SK-N-SH treated with all-trans-retinoic acid at 6 μM for 48 hours (cell line): ENCODE data around the gene CHST11.

Experiments
- ATAC-seq: fragments of 200-7000 bp; cut with Tn5 transposase; 3 replicates; pipeline ENCODE4 v1.9.1; 2020; ENCODE audit warnings: mild to moderate bottlenecking, moderate library complexity
- ARNTL ChIP-seq: fragments of 450-650 bp; formaldehyde crosslinking; IDR thresholded peaks from 2 replicates; pipeline ENCODE4 v1.5.0; 2020; ENCODE audit warnings: low read depth, mild to moderate bottlenecking, moderate library complexity, borderline replicate concordance
- BACH2 ChIP-seq: fragments of 250-450 bp; sonication (Bioruptor Pico); IDR thresholded peaks from 2 replicates; pipeline ENCODE4 v1.9.0; 2021; ENCODE audit warnings: mild to moderate bottlenecking, borderline replicate concordance
- CREB5 ChIP-seq: fragments of 250-450 bp; sonication (Bioruptor Pico); IDR thresholded peaks from 2 replicates; pipeline ENCODE4 v1.5.1; 2020; ENCODE audit warnings: low read depth, mild to moderate bottlenecking, moderate library complexity
- CSDC2 ChIP-seq: fragments of 250-450 bp; sonication (Bioruptor Pico); IDR thresholded peaks from 2 replicates; pipeline ENCODE4 v1.5.0; 2020; ENCODE audit warnings: mild to moderate bottlenecking, moderate library complexity
- CSRNP3 ChIP-seq: fragments of 250-450 bp; sonication (Bioruptor Pico); IDR thresholded peaks from 2 replicates; pipeline ENCODE4 v1.5.1; 2021; ENCODE audit warnings: mild to moderate bottlenecking, moderate library complexity
- ESRRG ChIP-seq: fragments of 250-450 bp; sonication (Bioruptor Pico); IDR thresholded peaks from 2 replicates; pipeline ENCODE4 v1.6.1; 2021; ENCODE audit warnings: mild to moderate bottlenecking
- GLIS3 ChIP-seq: fragments of 250-450 bp; sonication (Bioruptor Pico); IDR thresholded peaks from 2 replicates; pipeline ENCODE4 v1.5.0; 2020; ENCODE audit warnings: mild to moderate bottlenecking, moderate library complexity
- ISL1 ChIP-seq: fragments of 250-450 bp; sonication (Bioruptor Pico); IDR thresholded peaks from 2 replicates; pipeline ENCODE4 v2.1.2; 2022; ENCODE audit warnings: mild to moderate bottlenecking, moderate library complexity
- OSR1 ChIP-seq: fragments of 250-450 bp; sonication (Bioruptor Pico); IDR thresholded peaks from 2 replicates; pipeline ENCODE4 v1.8.0; 2022; ENCODE audit warnings: moderate library complexity, mild to moderate bottlenecking, inconsistent platforms
- POU6F1 ChIP-seq: fragments of 250-450 bp; sonication (Bioruptor Pico); IDR thresholded peaks from 2 replicates; pipeline ENCODE4 v1.8.0; 2021; ENCODE audit warnings: low read depth, mild to moderate bottlenecking, moderate library complexity, borderline replicate concordance
- PPARA ChIP-seq: fragments of 250-450 bp; sonication (Bioruptor Pico); IDR thresholded peaks from 2 replicates; pipeline ENCODE4 v1.5.0; 2020; ENCODE audit warnings: mild to moderate bottlenecking, borderline replicate concordance
- SNAI2 ChIP-seq: fragments of 250-450 bp; sonication (Bioruptor Pico); IDR thresholded peaks from 2 replicates; pipeline ENCODE4 v1.5.0; 2020; ENCODE audit warnings: mild to moderate bottlenecking, moderate library complexity
- TCF4 ChIP-seq: fragments of 250-450 bp; sonication (Bioruptor Pico); IDR thresholded peaks from 2 replicates; pipeline ENCODE4 v1.8.0; 2021; ENCODE audit warnings: mild to moderate bottlenecking, moderate library complexity, borderline replicate concordance
- TOX ChIP-seq: fragments of 250-450 bp; sonication (Bioruptor Pico); IDR thresholded peaks from 2 replicates; pipeline ENCODE4 v1.8.0; 2021; ENCODE audit warnings: mild to moderate bottlenecking, moderate library complexity, borderline replicate concordance
- TSHZ2 ChIP-seq: fragments of 250-450 bp; sonication (Bioruptor Pico); IDR thresholded peaks from 2 replicates; pipeline ENCODE4 v1.5.0; 2020; ENCODE audit warnings: mild to moderate bottlenecking, moderate library complexity
- ZC3H10 ChIP-seq: fragments of 250-450 bp; sonication (Bioruptor Pico); IDR thresholded peaks from 2 replicates; pipeline ENCODE4 v1.5.1; 2021; ENCODE audit warnings: mild to moderate bottlenecking, moderate library complexity
- ZFP3 ChIP-seq: fragments of 250-450 bp; sonication (Bioruptor Pico); IDR thresholded peaks from 2 replicates; pipeline ENCODE4 v1.5.0; 2020; ENCODE audit warnings: mild to moderate bottlenecking, moderate library complexity
- ZFP30 ChIP-seq: fragments of 450-650 bp; formaldehyde crosslinking; IDR thresholded peaks from 2 replicates; pipeline ENCODE4 v1.5.0; 2022; ENCODE audit warnings: mild to moderate bottlenecking, moderate library complexity
- ZNF70 ChIP-seq: fragments of 450-650 bp; formaldehyde crosslinking; IDR thresholded peaks from 2 replicates; pipeline ENCODE4 v1.5.0; 2020; ENCODE audit warnings: mild to moderate bottlenecking, moderate library complexity
- ZNF8 ChIP-seq: fragments of 450-650 bp; formaldehyde crosslinking; IDR thresholded peaks from 2 replicates; pipeline ENCODE4 v1.5.0; 2020; ENCODE audit warnings: mild to moderate bottlenecking, moderate library complexity
- TF ChIP-seq, protein P1 (sequence below): fragments of 250-450 bp; sonication (Bioruptor Pico); IDR thresholded peaks from 2 replicates; pipeline ENCODE4 v1.8.0; 2020; ENCODE audit warnings: mild to moderate bottlenecking, moderate library complexity, borderline replicate concordance

The CHST11 gene

GRCh38 chr12:104498211-104498801 is 41.6 kb downstream of the CHST11 start:
- ATAC-seq = no peak
- no peak for TF ChIP-seq ZFP3 (CRISPR knock-in tag)
- no peak for TF ChIP-seq ZFP30 (CRISPR knock-in tag)
- TF ChIP-seq ZC3H10 (CRISPR knock-in tag) = no peak
- no peak for TF ChIP-seq GLIS3
- TF ChIP-seq TCF4 (CRISPR knock-in tag) = no peak
- no peak for TF ChIP-seq ZNF70 (CRISPR knock-in tag)
- TF ChIP-seq TOX (CRISPR knock-in tag) = no peak
- TF ChIP-seq PPARA = no peak
- no peak for TF ChIP-seq BACH2
- no peak for TF ChIP-seq POU6F1 (CRISPR knock-in tag)
- TF ChIP-seq TSHZ2 = no peak
- no peak for TF ChIP-seq OSR1 (CRISPR knock-in tag)

- ATAC-seq = no peak
- TF ChIP-seq, protein P1, sequence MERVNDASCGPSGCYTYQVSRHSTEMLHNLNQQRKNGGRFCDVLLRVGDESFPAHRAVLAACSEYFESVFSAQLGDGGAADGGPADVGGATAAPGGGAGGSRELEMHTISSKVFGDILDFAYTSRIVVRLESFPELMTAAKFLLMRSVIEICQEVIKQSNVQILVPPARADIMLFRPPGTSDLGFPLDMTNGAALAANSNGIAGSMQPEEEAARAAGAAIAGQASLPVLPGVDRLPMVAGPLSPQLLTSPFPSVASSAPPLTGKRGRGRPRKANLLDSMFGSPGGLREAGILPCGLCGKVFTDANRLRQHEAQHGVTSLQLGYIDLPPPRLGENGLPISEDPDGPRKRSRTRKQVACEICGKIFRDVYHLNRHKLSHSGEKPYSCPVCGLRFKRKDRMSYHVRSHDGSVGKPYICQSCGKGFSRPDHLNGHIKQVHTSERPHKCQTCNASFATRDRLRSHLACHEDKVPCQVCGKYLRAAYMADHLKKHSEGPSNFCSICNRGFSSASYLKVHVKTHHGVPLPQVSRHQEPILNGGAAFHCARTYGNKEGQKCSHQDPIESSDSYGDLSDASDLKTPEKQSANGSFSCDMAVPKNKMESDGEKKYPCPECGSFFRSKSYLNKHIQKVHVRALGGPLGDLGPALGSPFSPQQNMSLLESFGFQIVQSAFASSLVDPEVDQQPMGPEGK = no peak
- no peak for TF ChIP-seq CSDC2 (CRISPR knock-in tag)
- no peak for TF ChIP-seq SNAI2 (CRISPR knock-in tag)
These were observed 43.1 kb downstream of the CHST11 start for GRCh38 chr12:104499668-104500332.

DNA sequence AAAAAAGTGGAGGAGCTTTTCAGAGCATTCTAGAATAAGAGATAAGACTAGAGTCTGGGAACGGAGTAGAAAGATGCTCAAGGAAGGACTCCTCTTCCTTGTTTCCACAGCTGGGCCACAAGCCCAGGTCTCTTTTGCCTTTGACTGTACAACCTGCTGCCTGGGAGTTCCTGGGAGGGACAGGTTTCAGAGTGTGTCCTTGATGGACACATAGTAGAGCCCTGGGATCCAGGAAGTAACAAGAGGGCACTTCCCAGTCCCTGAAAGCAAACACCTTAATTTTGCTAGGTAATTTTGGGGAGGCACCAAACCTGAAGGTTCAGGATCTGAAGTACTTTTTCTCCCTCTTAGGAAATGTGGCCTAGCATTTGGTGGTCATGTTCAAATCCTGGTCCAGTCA is 44.4 kb downstream of the CHST11 start:
- TF ChIP-seq POU6F1 (CRISPR knock-in tag) (no peak), ZFP30 (CRISPR knock-in tag) (no peak), PPARA (no peak), ISL1 (CRISPR knock-in tag) (no peak), ESRRG (no peak), ZNF8 (CRISPR knock-in tag) (no peak), ARNTL (no peak), CREB5 (CRISPR knock-in tag) (no peak), ZNF70 (CRISPR knock-in tag) (no peak), BACH2 (no peak)
- no peak for ATAC-seq

DNA sequence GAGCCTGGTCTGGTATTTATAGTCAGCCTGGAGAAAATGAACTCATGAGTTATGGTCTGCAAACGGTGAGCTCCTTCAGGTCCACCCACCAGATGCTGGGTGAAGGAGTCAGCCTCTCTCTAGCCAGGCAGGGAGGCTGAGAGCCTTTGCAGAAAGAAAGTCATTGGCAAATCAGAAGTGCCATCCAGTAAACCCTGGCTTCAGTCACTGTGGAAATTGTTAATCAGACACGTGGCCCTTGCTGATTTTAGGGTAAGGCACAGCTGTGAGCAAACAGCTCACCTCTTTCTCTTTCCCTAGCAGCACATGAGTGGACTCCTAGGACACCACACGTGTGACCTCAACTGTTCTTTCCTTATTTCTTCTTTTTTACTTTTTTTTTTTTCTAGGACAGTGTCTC is 44.9 kb downstream of the CHST11 start:
- ATAC-seq = no peak
- TF ChIP-seq CREB5 (CRISPR knock-in tag) (no peak), SNAI2 (CRISPR knock-in tag) (no peak), TCF4 (CRISPR knock-in tag) (no peak), ZC3H10 (CRISPR knock-in tag) (no peak), GLIS3 (no peak), ZNF70 (CRISPR knock-in tag) (no peak), CSRNP3 (no peak)
